Neural cell (in vitro differentiated cells): ENCODE results near the gene NR5A1.

Experiments used
- EP300 ChIP-seq: fragments of 450-650 bp; conservative IDR thresholded peaks from 2 replicates; pipeline ENCODE4 v1.6.1; 2014; ENCODE audit warnings: antibody characterized with exemption, mild to moderate bottlenecking, moderate library complexity; ENCODE audit not compliant: poor library complexity, severe bottlenecking
- EZH2 ChIP-seq: fragments of 200-600, 300-800 bp; shearing (Covaris generic), sonication (generic); IDR thresholded peaks from 2 replicates; pipeline ENCODE4 v1.6.1; 2014; ENCODE audit warnings: antibody characterized with exemption, low read length, borderline replicate concordance, mild to moderate bottlenecking; ENCODE audit not compliant: insufficient read depth, poor library complexity, severe bottlenecking
- MXI1 ChIP-seq: fragments of 450-650 bp; conservative IDR thresholded peaks from 2 replicates; pipeline ENCODE4 v1.6.1; 2014; ENCODE audit warnings: antibody characterized with exemption, mild to moderate bottlenecking; ENCODE audit not compliant: poor library complexity, severe bottlenecking
- POLR2AphosphoS5 ChIP-seq: IDR thresholded peaks from 2 replicates; pipeline ENCODE4 v1.6.1; 2012
- SMC3 ChIP-seq: fragments of 450-650 bp; conservative IDR thresholded peaks from 2 replicates; pipeline ENCODE4 v1.6.1; 2014; ENCODE audit warnings: antibody characterized with exemption, mild to moderate bottlenecking, moderate library complexity; ENCODE audit not compliant: poor library complexity
- TF ChIP-seq, protein P1 (sequence below): fragments of 450-650 bp; IDR thresholded peaks from 2 replicates; pipeline ENCODE4 v1.5.1; 2014; ENCODE audit warnings: antibody characterized with exemption, mild to moderate bottlenecking, moderate library complexity; ENCODE audit not compliant: poor library complexity, severe bottlenecking
- TF ChIP-seq, protein P2 (sequence below): IDR thresholded peaks from 2 replicates; pipeline ENCODE4 v1.6.1; 2012; ENCODE audit warnings: borderline replicate concordance

DNA sequence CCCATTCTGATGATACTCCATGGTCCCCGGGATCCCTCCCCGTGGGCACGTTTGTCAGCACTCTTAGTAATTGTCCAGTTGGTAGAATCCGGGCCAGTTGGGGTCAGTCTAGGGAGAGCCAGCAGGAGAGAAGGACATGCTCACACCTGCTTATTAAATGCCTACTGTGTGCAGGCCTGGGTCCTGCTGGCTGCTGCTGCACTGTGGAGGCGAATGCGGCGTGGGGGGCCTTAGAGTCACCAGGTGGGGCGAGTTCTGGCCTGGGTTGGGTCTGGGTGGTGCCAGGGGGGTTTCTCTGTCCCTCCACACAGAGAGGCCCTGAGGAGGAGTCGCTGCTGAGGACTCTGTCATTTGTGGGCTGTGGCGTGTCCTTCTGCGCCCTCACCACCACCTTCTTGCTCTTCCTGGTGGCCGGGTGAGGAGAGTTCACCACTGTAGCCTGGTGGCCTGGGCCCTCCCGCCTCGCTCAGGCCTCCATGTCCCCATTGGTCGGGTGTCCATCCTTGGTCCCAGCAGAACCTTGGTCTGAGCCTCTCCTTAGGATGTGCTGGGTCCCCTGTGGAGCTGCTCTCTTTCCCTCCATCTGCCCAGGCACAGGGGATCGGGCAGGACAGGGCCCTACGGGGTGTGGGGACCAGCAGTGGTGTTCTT is 39.7 kb downstream of the NR5A1 start:
- TF ChIP-seq POLR2AphosphoS5 (no peak), EZH2 (no peak), SMC3 (no peak), MXI1 (no peak), EP300 (no peak)
- TF ChIP-seq, protein P1, sequence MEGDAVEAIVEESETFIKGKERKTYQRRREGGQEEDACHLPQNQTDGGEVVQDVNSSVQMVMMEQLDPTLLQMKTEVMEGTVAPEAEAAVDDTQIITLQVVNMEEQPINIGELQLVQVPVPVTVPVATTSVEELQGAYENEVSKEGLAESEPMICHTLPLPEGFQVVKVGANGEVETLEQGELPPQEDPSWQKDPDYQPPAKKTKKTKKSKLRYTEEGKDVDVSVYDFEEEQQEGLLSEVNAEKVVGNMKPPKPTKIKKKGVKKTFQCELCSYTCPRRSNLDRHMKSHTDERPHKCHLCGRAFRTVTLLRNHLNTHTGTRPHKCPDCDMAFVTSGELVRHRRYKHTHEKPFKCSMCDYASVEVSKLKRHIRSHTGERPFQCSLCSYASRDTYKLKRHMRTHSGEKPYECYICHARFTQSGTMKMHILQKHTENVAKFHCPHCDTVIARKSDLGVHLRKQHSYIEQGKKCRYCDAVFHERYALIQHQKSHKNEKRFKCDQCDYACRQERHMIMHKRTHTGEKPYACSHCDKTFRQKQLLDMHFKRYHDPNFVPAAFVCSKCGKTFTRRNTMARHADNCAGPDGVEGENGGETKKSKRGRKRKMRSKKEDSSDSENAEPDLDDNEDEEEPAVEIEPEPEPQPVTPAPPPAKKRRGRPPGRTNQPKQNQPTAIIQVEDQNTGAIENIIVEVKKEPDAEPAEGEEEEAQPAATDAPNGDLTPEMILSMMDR: no peak
- TF ChIP-seq, protein P2, sequence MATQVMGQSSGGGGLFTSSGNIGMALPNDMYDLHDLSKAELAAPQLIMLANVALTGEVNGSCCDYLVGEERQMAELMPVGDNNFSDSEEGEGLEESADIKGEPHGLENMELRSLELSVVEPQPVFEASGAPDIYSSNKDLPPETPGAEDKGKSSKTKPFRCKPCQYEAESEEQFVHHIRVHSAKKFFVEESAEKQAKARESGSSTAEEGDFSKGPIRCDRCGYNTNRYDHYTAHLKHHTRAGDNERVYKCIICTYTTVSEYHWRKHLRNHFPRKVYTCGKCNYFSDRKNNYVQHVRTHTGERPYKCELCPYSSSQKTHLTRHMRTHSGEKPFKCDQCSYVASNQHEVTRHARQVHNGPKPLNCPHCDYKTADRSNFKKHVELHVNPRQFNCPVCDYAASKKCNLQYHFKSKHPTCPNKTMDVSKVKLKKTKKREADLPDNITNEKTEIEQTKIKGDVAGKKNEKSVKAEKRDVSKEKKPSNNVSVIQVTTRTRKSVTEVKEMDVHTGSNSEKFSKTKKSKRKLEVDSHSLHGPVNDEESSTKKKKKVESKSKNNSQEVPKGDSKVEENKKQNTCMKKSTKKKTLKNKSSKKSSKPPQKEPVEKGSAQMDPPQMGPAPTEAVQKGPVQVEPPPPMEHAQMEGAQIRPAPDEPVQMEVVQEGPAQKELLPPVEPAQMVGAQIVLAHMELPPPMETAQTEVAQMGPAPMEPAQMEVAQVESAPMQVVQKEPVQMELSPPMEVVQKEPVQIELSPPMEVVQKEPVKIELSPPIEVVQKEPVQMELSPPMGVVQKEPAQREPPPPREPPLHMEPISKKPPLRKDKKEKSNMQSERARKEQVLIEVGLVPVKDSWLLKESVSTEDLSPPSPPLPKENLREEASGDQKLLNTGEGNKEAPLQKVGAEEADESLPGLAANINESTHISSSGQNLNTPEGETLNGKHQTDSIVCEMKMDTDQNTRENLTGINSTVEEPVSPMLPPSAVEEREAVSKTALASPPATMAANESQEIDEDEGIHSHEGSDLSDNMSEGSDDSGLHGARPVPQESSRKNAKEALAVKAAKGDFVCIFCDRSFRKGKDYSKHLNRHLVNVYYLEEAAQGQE: no peak
